GM10266 (cell line): ENCODE results near the gene GLT6D1.

Source experiments
- DNase-seq: peaks from one replicate; pipeline ENCODE4 v3.0.0; 2012; ENCODE audit errors: extremely low spot score
- CTCF ChIP-seq: IDR thresholded peaks from 2 replicates; pipeline ENCODE4 v1.5.1; 2012; ENCODE audit warnings: mild to moderate bottlenecking, low read depth; ENCODE audit not compliant: control insufficient read depth, insufficient read depth; ENCODE audit errors: missing control alignments

The GLT6D1 gene

GRCh38 chr9:135588886-135589595 is 50.3 kb downstream of the GLT6D1 start:
- no peak for TF ChIP-seq CTCF
- DNase-seq = no peak

GRCh38 chr9:135588371-135588770 is 51.0 kb downstream of the GLT6D1 start:
- TF ChIP-seq CTCF = no peak
- DNase-seq = no peak

GRCh38 chr9:135587658-135588057 is 51.7 kb downstream of the GLT6D1 start:
- TF ChIP-seq CTCF = no peak
- DNase-seq = no peak

- no peak for DNase-seq
- TF ChIP-seq CTCF = no peak
Observed at GRCh38 chr9:135586601-135587109, 52.7 kb downstream of the GLT6D1 start.

- TF ChIP-seq CTCF = no peak
Observed at GRCh38 chr9:135584934-135585333, 54.4 kb downstream of the GLT6D1 start.

GRCh38 chr9:135584371-135584770 is 55.0 kb downstream of the GLT6D1 start:
- no peak for TF ChIP-seq CTCF
- no peak for DNase-seq

More at GRCh38 chr9:135584934-135585333, 54.4 kb downstream of the GLT6D1 start:
- DNase-seq = no peak

GRCh38 chr9:135583688-135584011 is 55.7 kb downstream of the GLT6D1 start:
- TF ChIP-seq CTCF = no peak
- DNase-seq = no peak
